ENCODE measurements around the gene MLNR. TPM values are rescaled to one million over a fixed set of nuclear protein-coding genes. Genes with fewer than 3 reads are reported as not detected.

MLNR gene
- total RNA-seq, 1 experiment from 2014 or later: not detected

DNA sequence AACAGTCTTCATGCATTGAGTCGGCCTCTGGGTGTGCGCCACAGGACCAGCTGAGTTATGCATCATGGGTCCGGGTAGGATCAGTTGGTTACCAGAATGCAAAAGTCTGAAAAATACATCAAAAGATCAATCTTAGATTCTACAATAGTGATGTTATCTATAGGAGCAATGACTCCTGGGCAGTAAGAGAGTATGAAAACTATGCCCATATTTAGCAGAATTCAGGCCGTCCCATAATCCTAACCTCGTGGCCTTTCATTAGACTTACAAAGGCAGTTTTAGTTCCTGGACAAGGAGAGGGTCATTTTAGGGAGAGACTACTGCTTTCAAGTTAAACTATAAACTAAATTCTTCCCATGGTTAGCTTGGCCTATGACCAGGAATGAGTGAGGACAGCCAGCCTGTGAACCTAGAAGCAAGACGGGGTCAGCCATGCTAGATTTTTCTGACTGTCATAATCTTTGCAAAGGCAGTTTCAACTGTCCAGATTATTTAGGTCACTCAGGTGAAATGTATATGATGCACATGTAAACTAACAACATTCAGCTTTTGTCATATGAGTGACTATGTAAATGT, 15.8 kb downstream of the MLNR start:
- intact Hi-C loops (cut with micrococcal nuclease): no loop called here
- CTCF ChIA-PET: no interaction called here

More for the DNA sequence above, 15.8 kb downstream of the MLNR start:
- POLR2A ChIA-PET: no interaction called here
- no peaks in the 10 kb centered on the region for H3K36me3 ChIP-seq (ENCODE audit: control insufficient read depth in 1 of 2, insufficient read depth in 2 of 2, low read length in 2 of 2)
- DNase-seq (ENCODE audit: low read depth, low spot score): no peak
- no peaks in the 10 kb centered on the region for H3K4me1 ChIP-seq (ENCODE audit: control insufficient read depth in 1 of 2, insufficient read depth in 2 of 2, low read length in 2 of 2)
- no peak overlapping the region for H3K4me2 ChIP-seq (ENCODE audit: low read length)
- H3K79me2 ChIP-seq (ENCODE audit: insufficient read depth, low read length): no peaks in the 10 kb centered on the region
- H4K20me1 ChIP-seq (ENCODE audit: insufficient read depth): no peaks in the 10 kb centered on the region
- no peak overlapping the region for H3K4me3 ChIP-seq (replicated peaks in 1 of 2; ENCODE audit: low read depth in 1 of 2, low read length in 2 of 2)
- ATAC-seq: no peak
- no peaks in the 10 kb centered on the region for H3K9me3 ChIP-seq (ENCODE audit: control insufficient read depth in 1 of 2, insufficient read depth in 1 of 2, low read depth in 1 of 2, low read length in 2 of 2)
- no peak overlapping the region for H3K27ac ChIP-seq (ENCODE audit: low read depth, low read length)
- H2AFZ ChIP-seq (ENCODE audit: low read depth, low read length, poor library complexity, severe bottlenecking): no peak overlapping the region
- no TSS peak for BruUV-seq (replicated peaks)
- TF ChIP-seq, protein P1, sequence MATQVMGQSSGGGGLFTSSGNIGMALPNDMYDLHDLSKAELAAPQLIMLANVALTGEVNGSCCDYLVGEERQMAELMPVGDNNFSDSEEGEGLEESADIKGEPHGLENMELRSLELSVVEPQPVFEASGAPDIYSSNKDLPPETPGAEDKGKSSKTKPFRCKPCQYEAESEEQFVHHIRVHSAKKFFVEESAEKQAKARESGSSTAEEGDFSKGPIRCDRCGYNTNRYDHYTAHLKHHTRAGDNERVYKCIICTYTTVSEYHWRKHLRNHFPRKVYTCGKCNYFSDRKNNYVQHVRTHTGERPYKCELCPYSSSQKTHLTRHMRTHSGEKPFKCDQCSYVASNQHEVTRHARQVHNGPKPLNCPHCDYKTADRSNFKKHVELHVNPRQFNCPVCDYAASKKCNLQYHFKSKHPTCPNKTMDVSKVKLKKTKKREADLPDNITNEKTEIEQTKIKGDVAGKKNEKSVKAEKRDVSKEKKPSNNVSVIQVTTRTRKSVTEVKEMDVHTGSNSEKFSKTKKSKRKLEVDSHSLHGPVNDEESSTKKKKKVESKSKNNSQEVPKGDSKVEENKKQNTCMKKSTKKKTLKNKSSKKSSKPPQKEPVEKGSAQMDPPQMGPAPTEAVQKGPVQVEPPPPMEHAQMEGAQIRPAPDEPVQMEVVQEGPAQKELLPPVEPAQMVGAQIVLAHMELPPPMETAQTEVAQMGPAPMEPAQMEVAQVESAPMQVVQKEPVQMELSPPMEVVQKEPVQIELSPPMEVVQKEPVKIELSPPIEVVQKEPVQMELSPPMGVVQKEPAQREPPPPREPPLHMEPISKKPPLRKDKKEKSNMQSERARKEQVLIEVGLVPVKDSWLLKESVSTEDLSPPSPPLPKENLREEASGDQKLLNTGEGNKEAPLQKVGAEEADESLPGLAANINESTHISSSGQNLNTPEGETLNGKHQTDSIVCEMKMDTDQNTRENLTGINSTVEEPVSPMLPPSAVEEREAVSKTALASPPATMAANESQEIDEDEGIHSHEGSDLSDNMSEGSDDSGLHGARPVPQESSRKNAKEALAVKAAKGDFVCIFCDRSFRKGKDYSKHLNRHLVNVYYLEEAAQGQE (IDR thresholded peaks at IDR 0.05; ENCODE audit: low read depth): no peak
- TF ChIP-seq, protein P2, sequence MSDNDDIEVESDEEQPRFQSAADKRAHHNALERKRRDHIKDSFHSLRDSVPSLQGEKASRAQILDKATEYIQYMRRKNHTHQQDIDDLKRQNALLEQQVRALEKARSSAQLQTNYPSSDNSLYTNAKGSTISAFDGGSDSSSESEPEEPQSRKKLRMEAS (IDR thresholded peaks at IDR 0.05): no peak
- no peak for TF ChIP-seq SRF (IDR thresholded peaks at IDR 0.05; ENCODE audit: low read depth)
- no peak for TF ChIP-seq RAD21 (IDR thresholded peaks at IDR 0.05; ENCODE audit: low read depth)
- TF ChIP-seq EZH2phosphoT487 (IDR thresholded peaks at IDR 0.05; ENCODE audit: borderline replicate concordance): no peak
- no peak for TF ChIP-seq SIN3A (IDR thresholded peaks at IDR 0.05; ENCODE audit: low read depth)
- TF ChIP-seq POLR2AphosphoS5 (IDR thresholded peaks at IDR 0.05; ENCODE audit: low read depth, low read length): no peak
- no peak for TF ChIP-seq EZH2 (IDR thresholded peaks at IDR 0.05)
- no peak for TF ChIP-seq YY1 (IDR thresholded peaks at IDR 0.05; ENCODE audit: extremely low read depth, insufficient replicate concordance, low read depth, low read length)
- no peak for TF ChIP-seq ZNF274 (IDR thresholded peaks at IDR 0.05; ENCODE audit: low read depth, low read length)
- no peak for TF ChIP-seq TCF7L2 (IDR thresholded peaks at IDR 0.05; ENCODE audit: borderline replicate concordance, extremely low read depth, insufficient read depth, insufficient read length)
- TF ChIP-seq JUND (IDR thresholded peaks at IDR 0.05): no peak
- no peak for TF ChIP-seq EGR1 (IDR thresholded peaks at IDR 0.05; ENCODE audit: low read depth)
- no peak for TF ChIP-seq ELF1 (IDR thresholded peaks at IDR 0.05; ENCODE audit: borderline replicate concordance, low read depth)
- H3K9me2 ChIP-seq (ENCODE audit: insufficient read depth): no peaks in the 10 kb centered on the region
- H3K9ac ChIP-seq (ENCODE audit: low read length): no peak overlapping the region
- RAD21 ChIA-PET (ENCODE audit: low non-redundant PET in 1 of 2, low total read pairs in 2 of 2, uncharacterized antibody in 2 of 2, unreplicated experiment in 2 of 2): no interaction called here
- no peaks in the 10 kb centered on the region for H3K27me3 ChIP-seq (ENCODE audit: insufficient read depth, low read length)
